Panc1 (cell line): ENCODE data around the gene KIF21B. TPM values are rescaled to one million over a fixed set of nuclear protein-coding genes. Genes with fewer than 3 reads are reported as not detected.

Source experiments
- ATAC-seq: fragments of 200-7000 bp; cut with Tn5 transposase; 2 replicates; pipeline ENCODE4 v1.9.1; 2020; ENCODE audit warnings: mild to moderate bottlenecking, moderate library complexity
- BruUV-seq: library from RNA; stranded (reverse); fragments of 400-500 nt; replicated peaks from 2 replicates; lab custom pipeline; 2021; lab: Mats Ljungman, UMichigan
- CTCF ChIA-PET: fragments of 300-600 bp; sonication (Branson Sonifier 250); formaldehyde crosslinking; loops from one replicate; lab custom pipeline; 2022; ENCODE audit warnings: antibody characterized with exemption; lab: Charles Lee
- POLR2A ChIA-PET: fragments of 300-600 bp; sonication (Branson Sonifier 250); formaldehyde crosslinking; loops from one replicate; lab custom pipeline; 2022; ENCODE audit warnings: antibody characterized with exemption; lab: Charles Lee
- DNase-seq: peaks from one replicate; pipeline ENCODE4 v3.0.0-alpha.2; 2010; ENCODE audit warnings: low read depth, low spot score
- H3K27ac ChIP-seq: 2 replicates; pipeline ENCODE4 v1.5.1; 2011; ENCODE audit warnings: mild to moderate bottlenecking, low read length, inconsistent platforms
- H3K27me3 ChIP-seq: fragments of 200-500 bp; sonication (Bioruptor generic); 2 replicates; pipeline ENCODE4 v1.6.0; 2014; ENCODE audit warnings: low read length, inconsistent platforms; ENCODE audit not compliant: control insufficient read depth, insufficient read depth
- H3K36me3 ChIP-seq: fragments of 200-500 bp; sonication (Bioruptor generic); 2 replicates; pipeline ENCODE4 v1.5.1; 2014; ENCODE audit warnings: inconsistent platforms, mild to moderate bottlenecking, low read length, moderate library complexity; ENCODE audit not compliant: control insufficient read depth, insufficient read depth
- H3K4me1 ChIP-seq: 2 replicates; pipeline ENCODE4 v1.5.1; 2011; ENCODE audit warnings: inconsistent platforms, mild to moderate bottlenecking, low read length, moderate library complexity; ENCODE audit not compliant: control insufficient read depth, insufficient read depth
- H3K4me3 ChIP-seq, 2 experiments: 2 replicates each; pipeline ENCODE4 v1.5.1; 2011 to 2012; ENCODE audit warnings: low read depth in 2 of 2, low read length in 2 of 2, mild to moderate bottlenecking in 2 of 2, inconsistent platforms in 1 of 2, moderate library complexity in 1 of 2
- H3K9me3 ChIP-seq: fragments of 200-500 bp; sonication (Bioruptor generic); 2 replicates; pipeline ENCODE4 v1.5.1; 2014; ENCODE audit warnings: low read depth, mild to moderate bottlenecking, inconsistent platforms, low read length, moderate library complexity; ENCODE audit not compliant: control insufficient read depth, insufficient read depth
- POLR2AphosphoS5 ChIP-seq: IDR thresholded peaks from 2 replicates; pipeline ENCODE4 v1.6.1; 2012; ENCODE audit warnings: mild to moderate bottlenecking, low read depth, low read length, moderate library complexity
- SIN3A ChIP-seq: IDR thresholded peaks from 2 replicates; pipeline ENCODE4 v1.6.1; 2012; ENCODE audit warnings: low read depth, mild to moderate bottlenecking, low read length, moderate library complexity, borderline replicate concordance; ENCODE audit not compliant: insufficient read depth
- TCF7L2 ChIP-seq: IDR thresholded peaks from 2 replicates; pipeline ENCODE4 v1.6.1; 2011; ENCODE audit warnings: mild to moderate bottlenecking, low read depth, low read length, inconsistent platforms
- in situ Hi-C: cut with HindIII; loops from 2 replicates; pipeline ENCODE4 v1.10.0; 2016; ENCODE audit warnings: low sequenced_read_pairs, low pct_unique_long_range_greater_than_20kb
- intact Hi-C: fragments of 100-400 bp; cut with micrococcal nuclease; formaldehyde crosslinking; loops from one replicate; pipeline ENCODE4 v1.10.0; 2022; ENCODE audit not compliant: unreplicated experiment
- total RNA-seq: library from RNA; stranded (reverse); gene quantifications from one replicate; pipeline ENCODE4 v1.2.1, GENCODE V29; 2021; ENCODE audit not compliant: unreplicated experiment
- TF ChIP-seq, protein P1 (sequence below): fragments of 450-650 bp; IDR thresholded peaks from 2 replicates; pipeline ENCODE4 v1.5.1; 2017; ENCODE audit warnings: mild to moderate bottlenecking
- TF ChIP-seq, protein P2 (sequence below), 2 experiments: IDR thresholded peaks; 2 replicates each; pipeline ENCODE4 v1.6.1; 2011 to 2012; ENCODE audit warnings: low read depth in 2 of 2, control low read depth in 1 of 2, low read length in 1 of 2, mild to moderate bottlenecking in 1 of 2, moderate library complexity in 1 of 2; ENCODE audit not compliant: insufficient read depth in 1 of 2

Gene KIF21B
- total RNA-seq, 1 experiment from 2014 or later, result 0.46 TPM

DNA sequence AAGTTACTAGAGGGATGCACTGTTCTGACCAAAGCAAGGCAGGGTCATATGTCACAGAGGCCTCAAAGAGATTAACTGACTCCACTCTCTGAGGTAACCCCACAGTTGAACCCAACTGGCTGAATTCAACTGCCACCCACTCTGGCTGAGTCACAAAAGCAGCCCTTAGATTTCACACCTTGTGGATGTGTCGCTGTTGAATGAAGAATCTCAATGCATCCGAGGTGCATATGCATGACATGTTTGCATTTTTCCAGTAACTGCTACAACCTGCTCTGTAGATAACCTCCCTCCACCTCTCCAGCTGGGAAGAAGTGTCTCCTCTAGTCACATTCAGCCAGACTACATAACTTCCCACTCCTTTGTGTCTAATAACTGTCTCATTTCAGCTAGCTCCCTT lies 27.9 kb upstream of the KIF21B start:
- ATAC-seq, result no peak
- intact Hi-C loops, result no loop called here
- Histone ChIP-seq H3K36me3 (no peaks in the 10 kb centered on the region), H3K4me1 (no peaks in the 10 kb centered on the region), H3K9me3 (no peaks in the 10 kb centered on the region), H3K27ac (no peak overlapping the region), H3K27me3 (peaks cover 6% of the 10 kb centered on the region; the same call in 1 of the 2 replicates), H3K4me3 (no peak overlapping the region)
- TF ChIP-seq, protein P1, sequence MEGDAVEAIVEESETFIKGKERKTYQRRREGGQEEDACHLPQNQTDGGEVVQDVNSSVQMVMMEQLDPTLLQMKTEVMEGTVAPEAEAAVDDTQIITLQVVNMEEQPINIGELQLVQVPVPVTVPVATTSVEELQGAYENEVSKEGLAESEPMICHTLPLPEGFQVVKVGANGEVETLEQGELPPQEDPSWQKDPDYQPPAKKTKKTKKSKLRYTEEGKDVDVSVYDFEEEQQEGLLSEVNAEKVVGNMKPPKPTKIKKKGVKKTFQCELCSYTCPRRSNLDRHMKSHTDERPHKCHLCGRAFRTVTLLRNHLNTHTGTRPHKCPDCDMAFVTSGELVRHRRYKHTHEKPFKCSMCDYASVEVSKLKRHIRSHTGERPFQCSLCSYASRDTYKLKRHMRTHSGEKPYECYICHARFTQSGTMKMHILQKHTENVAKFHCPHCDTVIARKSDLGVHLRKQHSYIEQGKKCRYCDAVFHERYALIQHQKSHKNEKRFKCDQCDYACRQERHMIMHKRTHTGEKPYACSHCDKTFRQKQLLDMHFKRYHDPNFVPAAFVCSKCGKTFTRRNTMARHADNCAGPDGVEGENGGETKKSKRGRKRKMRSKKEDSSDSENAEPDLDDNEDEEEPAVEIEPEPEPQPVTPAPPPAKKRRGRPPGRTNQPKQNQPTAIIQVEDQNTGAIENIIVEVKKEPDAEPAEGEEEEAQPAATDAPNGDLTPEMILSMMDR, result no peak
- TF ChIP-seq POLR2AphosphoS5 (no peak), TCF7L2 (no peak), SIN3A (no peak)
- TF ChIP-seq, protein P2, sequence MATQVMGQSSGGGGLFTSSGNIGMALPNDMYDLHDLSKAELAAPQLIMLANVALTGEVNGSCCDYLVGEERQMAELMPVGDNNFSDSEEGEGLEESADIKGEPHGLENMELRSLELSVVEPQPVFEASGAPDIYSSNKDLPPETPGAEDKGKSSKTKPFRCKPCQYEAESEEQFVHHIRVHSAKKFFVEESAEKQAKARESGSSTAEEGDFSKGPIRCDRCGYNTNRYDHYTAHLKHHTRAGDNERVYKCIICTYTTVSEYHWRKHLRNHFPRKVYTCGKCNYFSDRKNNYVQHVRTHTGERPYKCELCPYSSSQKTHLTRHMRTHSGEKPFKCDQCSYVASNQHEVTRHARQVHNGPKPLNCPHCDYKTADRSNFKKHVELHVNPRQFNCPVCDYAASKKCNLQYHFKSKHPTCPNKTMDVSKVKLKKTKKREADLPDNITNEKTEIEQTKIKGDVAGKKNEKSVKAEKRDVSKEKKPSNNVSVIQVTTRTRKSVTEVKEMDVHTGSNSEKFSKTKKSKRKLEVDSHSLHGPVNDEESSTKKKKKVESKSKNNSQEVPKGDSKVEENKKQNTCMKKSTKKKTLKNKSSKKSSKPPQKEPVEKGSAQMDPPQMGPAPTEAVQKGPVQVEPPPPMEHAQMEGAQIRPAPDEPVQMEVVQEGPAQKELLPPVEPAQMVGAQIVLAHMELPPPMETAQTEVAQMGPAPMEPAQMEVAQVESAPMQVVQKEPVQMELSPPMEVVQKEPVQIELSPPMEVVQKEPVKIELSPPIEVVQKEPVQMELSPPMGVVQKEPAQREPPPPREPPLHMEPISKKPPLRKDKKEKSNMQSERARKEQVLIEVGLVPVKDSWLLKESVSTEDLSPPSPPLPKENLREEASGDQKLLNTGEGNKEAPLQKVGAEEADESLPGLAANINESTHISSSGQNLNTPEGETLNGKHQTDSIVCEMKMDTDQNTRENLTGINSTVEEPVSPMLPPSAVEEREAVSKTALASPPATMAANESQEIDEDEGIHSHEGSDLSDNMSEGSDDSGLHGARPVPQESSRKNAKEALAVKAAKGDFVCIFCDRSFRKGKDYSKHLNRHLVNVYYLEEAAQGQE (IDR thresholded peaks at IDR 0.05; ENCODE audit: insufficient read depth in 1 of 2, low read depth in 2 of 2, low read length in 1 of 2), result no peak
- in situ Hi-C loops, result no loop called here
- ChIA-PET CTCF (no interaction called here), POLR2A (no interaction called here)
- no peak for DNase-seq
- no TSS peak for BruUV-seq

DNA sequence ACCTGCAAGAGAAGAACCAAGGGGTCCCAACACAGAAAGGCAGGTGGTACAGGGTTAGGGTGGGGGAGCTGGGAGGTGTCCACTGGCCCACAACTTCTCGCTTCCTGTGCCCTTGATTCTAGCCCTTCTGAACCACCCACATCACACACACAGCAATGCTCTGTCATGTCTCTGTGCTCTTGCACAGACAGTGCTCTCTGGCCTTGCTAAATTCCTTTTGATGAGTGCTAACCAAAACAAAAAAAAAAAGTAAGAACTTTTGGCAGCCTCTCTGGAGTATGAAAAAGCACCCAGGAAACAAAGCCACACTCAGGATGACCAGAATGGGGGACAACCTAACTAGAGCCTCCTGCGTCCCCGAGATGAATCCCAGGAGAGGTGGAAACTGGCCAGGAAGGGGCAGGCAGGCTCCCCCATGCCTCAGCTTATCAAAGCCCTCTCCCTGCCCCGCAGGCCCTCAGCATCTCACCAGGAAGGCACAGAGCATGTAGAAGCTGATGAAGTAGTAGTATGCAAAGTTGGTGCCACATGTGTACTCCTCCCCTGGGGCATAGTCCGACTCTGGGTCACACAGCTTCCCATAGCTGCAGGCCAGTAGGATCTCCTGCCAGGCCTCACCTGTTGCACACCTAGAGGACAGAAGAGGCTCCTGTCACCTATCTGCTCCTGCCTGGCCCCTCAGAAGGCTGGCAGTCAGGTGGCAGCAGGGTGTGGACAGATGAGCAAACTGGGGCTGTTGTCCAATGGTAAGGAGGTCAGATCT lies 27.2 kb upstream of the KIF21B start:
- DNase-seq (no peak), ATAC-seq (no peak)
- POLR2A ChIA-PET, result no interaction called here
- no peaks in the 10 kb centered on the region for H3K4me1 ChIP-seq
- in situ Hi-C loops (no loop called here), intact Hi-C loops (no loop called here)
- H3K27me3 ChIP-seq, result peaks cover 6% of the 10 kb centered on the region; the same call in 1 of the 2 replicates
- TF ChIP-seq POLR2AphosphoS5 (no peak), SIN3A (no peak), TCF7L2 (no peak)
- TF ChIP-seq, protein P2 (IDR thresholded peaks at IDR 0.05; ENCODE audit: insufficient read depth in 1 of 2, low read depth in 2 of 2, low read length in 1 of 2), result no peak
- TF ChIP-seq, protein P1, result no peak
- H3K9me3 ChIP-seq, result no peaks in the 10 kb centered on the region
- CTCF ChIA-PET, result no interaction called here
- H3K4me3 ChIP-seq, result no peak overlapping the region
- H3K36me3 ChIP-seq, result no peaks in the 10 kb centered on the region
- BruUV-seq, result no TSS peak
- no peak overlapping the region for H3K27ac ChIP-seq
